Nucleus accumbens (tissue), 56 donors: ENCODE data around the gene CACNA2D3.

Experiments used
- DNase-seq, 56 donors: peaks; one replicate each; lab custom pipeline; 2025; lab: John Stamatoyannopoulos, UW

CACNA2D3 gene

GRCh38 chr3:54211097-54211496 is 88.7 kb downstream of the CACNA2D3 start:
- no peak for DNase-seq

- DNase-seq: no peak
Measured at GRCh38 chr3:54212723-54213122, 90.4 kb downstream of the CACNA2D3 start.

- DNase-seq: no peak
Measured at GRCh38 chr3:54213907-54214306, 91.6 kb downstream of the CACNA2D3 start.

GRCh38 chr3:54214845-54215244 is 92.5 kb downstream of the CACNA2D3 start:
- DNase-seq: no peak

- DNase-seq: no peak
Measured at GRCh38 chr3:54215521-54215920, 93.2 kb downstream of the CACNA2D3 start.

- DNase-seq: no peak
Measured at GRCh38 chr3:54217828-54218227, 95.5 kb downstream of the CACNA2D3 start.

- no peak for DNase-seq
Measured at GRCh38 chr3:54222316-54222715, 100.0 kb downstream of the CACNA2D3 start.

GRCh38 chr3:54223063-54223462 is 100.7 kb downstream of the CACNA2D3 start:
- DNase-seq: no peak

- no peak for DNase-seq
Measured at GRCh38 chr3:54225841-54226528, 103.6 kb downstream of the CACNA2D3 start.

GRCh38 chr3:54228806-54229205 is 106.5 kb downstream of the CACNA2D3 start:
- DNase-seq: no peak

GRCh38 chr3:54232618-54233017 is 110.3 kb downstream of the CACNA2D3 start:
- DNase-seq: no peak

- no peak for DNase-seq
Measured at GRCh38 chr3:54235998-54236397, 113.6 kb downstream of the CACNA2D3 start.

GRCh38 chr3:54237109-54237508 is 114.8 kb downstream of the CACNA2D3 start:
- DNase-seq: no peak

GRCh38 chr3:54237788-54238502 is 115.6 kb downstream of the CACNA2D3 start:
- DNase-seq: no peak

- DNase-seq: peak in 14 of 56 donors; percentile 2 to 61 (median 20)
Measured at GRCh38 chr3:54240309-54240708, 118.0 kb downstream of the CACNA2D3 start.

- DNase-seq: no peak
Measured at GRCh38 chr3:54243056-54243931, 120.9 kb downstream of the CACNA2D3 start.

- no peak for DNase-seq
Measured at GRCh38 chr3:54243960-54244682, 121.8 kb downstream of the CACNA2D3 start.

- DNase-seq: no peak
Measured at GRCh38 chr3:54251705-54252104, 129.4 kb downstream of the CACNA2D3 start.

- DNase-seq: no peak
Measured at GRCh38 chr3:54257125-54257720, 134.9 kb downstream of the CACNA2D3 start.

- no peak for DNase-seq
Measured at GRCh38 chr3:54259636-54260035, 137.3 kb downstream of the CACNA2D3 start.
